ENCODE measurements around the gene RAVER2. TPM values are rescaled to one million over a fixed set of nuclear protein-coding genes. Genes with fewer than 3 reads are reported as not detected.

RAVER2 gene
- total and polyA plus RNA-seq, 10 of the 15 experiments (the other 5 are each of a cell fraction or from before 2014, with no cell fraction given): 0.09 to 0.59 (median 0.41) TPM; not detected in 2

- no peak overlapping the region for H3K4me2 ChIP-seq (ENCODE audit: control insufficient read depth, insufficient read depth)
- TF ChIP-seq SP1 (IDR thresholded peaks at IDR 0.05; ENCODE audit: low read depth, low read length): no peak
- no peak for TF ChIP-seq CHD1 (IDR thresholded peaks at IDR 0.05; ENCODE audit: low read depth, low read length)
- TF ChIP-seq PBX3 (IDR thresholded peaks at IDR 0.05; ENCODE audit: insufficient replicate concordance, low read depth, low read length): no peak
- TF ChIP-seq ZBTB11 (CRISPR knock-in tag; IDR thresholded peaks at IDR 0.05): no peak
- TF ChIP-seq USF1 (IDR thresholded peaks at IDR 0.05; ENCODE audit: borderline replicate concordance, extremely low read length, insufficient read depth, low read depth, low read length): no peak
- no peak for TF ChIP-seq EED (IDR thresholded peaks at IDR 0.05; ENCODE audit: low read depth)
- no peak for TF ChIP-seq EP300 (IDR thresholded peaks at IDR 0.05; ENCODE audit: borderline replicate concordance in 1 of 2, control insufficient read depth in 1 of 2, low read depth in 2 of 2, low read length in 2 of 2)
- no peak for TF ChIP-seq CEBPB (IDR thresholded peaks at IDR 0.05; ENCODE audit: borderline replicate concordance in 1 of 2, low read depth in 2 of 2, low read length in 2 of 2)
- TF ChIP-seq CREB1 (IDR thresholded peaks at IDR 0.05; ENCODE audit: low read depth): no peak
- no peak for TF ChIP-seq ZNF24 (IDR thresholded peaks at IDR 0.05)
- TF ChIP-seq CHD2 (IDR thresholded peaks at IDR 0.05; ENCODE audit: borderline replicate concordance, low read depth, low read length): no peak
- TF ChIP-seq HCFC1 (IDR thresholded peaks at IDR 0.05; ENCODE audit: low read length): no peak
- TF ChIP-seq NBN (IDR thresholded peaks at IDR 0.05): no peak
- SMC1A ChIA-PET (ENCODE audit: uncharacterized antibody, unreplicated experiment): no interaction called here
- DNase-seq (ENCODE audit: low read depth, low spot score) (no peak), ATAC-seq (no peak), FAIRE-seq (no peak)
- H3K27ac ChIP-seq (ENCODE audit: control insufficient read depth, insufficient read depth): no peak overlapping the region
- H2AFZ ChIP-seq (ENCODE audit: control insufficient read depth, low read depth, low read length): no peak overlapping the region
- POLR2A ChIA-PET: no interaction called here
- RAD21 ChIA-PET (ENCODE audit: unreplicated experiment): no interaction called here
- no peaks in the 10 kb centered on the region for H3K36me3 ChIP-seq (ENCODE audit: control insufficient read depth in 2 of 2, insufficient read depth in 2 of 2, low read length in 1 of 2)
- no peaks in the 10 kb centered on the region for H3K27me3 ChIP-seq (replicated peaks in 1 of 2; ENCODE audit: control insufficient read depth in 2 of 2, insufficient read depth in 2 of 2, low read length in 1 of 2)
- H3K79me2 ChIP-seq (ENCODE audit: control insufficient read depth, insufficient read depth, low read length): no peaks in the 10 kb centered on the region
- CTCF ChIA-PET: interaction anchor here (4.6 kb wide), 1 partner anchor 15 kb away, joined by 20 read pairs; no protein-coding TSS in a partner anchor
- intact Hi-C loops (cut with micrococcal nuclease; ENCODE audit: unreplicated experiment) (no loop called here), in situ Hi-C loops (cut with MboI) (no loop called here)
- H3K9me3 ChIP-seq (replicated peaks; ENCODE audit: control insufficient read depth, insufficient read depth, low read length): no peaks in the 10 kb centered on the region
- no peak overlapping the region for H3K4me3 ChIP-seq
- no peak overlapping the region for H3K9ac ChIP-seq (ENCODE audit: control insufficient read depth, insufficient read depth, low read length)
- no peaks in the 10 kb centered on the region for H4K20me1 ChIP-seq (ENCODE audit: control insufficient read depth, insufficient read depth)
- H3K4me1 ChIP-seq (ENCODE audit: control insufficient read depth, insufficient read depth, low read length): no peaks in the 10 kb centered on the region
- BruUV-seq (replicated peaks): no TSS peak
Measured at GRCh38 chr1:64809309-64809708, 64.4 kb downstream of the RAVER2 start.

Measured in GM12878 (cell line).